Chondrocyte (in vitro differentiated cells): ENCODE results near the gene ZDHHC14. TPM values are rescaled to one million over a fixed set of nuclear protein-coding genes. Genes with fewer than 3 reads are reported as not detected.
"Not testable (repeated sequence)": the region's sequence is repeated elsewhere in the genome, so short reads cannot be mapped to it uniquely, and the experiment has no call there.

Experiments
- DNase-seq: peaks from one replicate; pipeline ENCODE4 v3.0.0; 2021; ENCODE audit warnings: mixed read lengths, low spot score
- H3K27ac Mint-ChIP-seq: one replicate; pipeline ENCODE4 v1.8.0; 2021; ENCODE audit warnings: mild to moderate bottlenecking, moderate library complexity, mixed read lengths; ENCODE audit not compliant: unreplicated experiment
- H3K27me3 Mint-ChIP-seq: 2 replicates; pipeline ENCODE4 v1.8.0; 2021; ENCODE audit warnings: low read depth, mixed read lengths
- H3K36me3 Mint-ChIP-seq: 2 replicates; pipeline ENCODE4 v1.8.0; 2021; ENCODE audit warnings: low read depth, mixed read lengths
- H3K4me1 Mint-ChIP-seq: 2 replicates; pipeline ENCODE4 v1.8.0; 2021; ENCODE audit warnings: low read depth, mild to moderate bottlenecking, mixed read lengths
- H3K4me3 Mint-ChIP-seq: one replicate; pipeline ENCODE4 v1.8.0; 2021; ENCODE audit warnings: mild to moderate bottlenecking, moderate library complexity, mixed read lengths; ENCODE audit not compliant: unreplicated experiment
- H3K9me3 Mint-ChIP-seq: 2 replicates; pipeline ENCODE4 v1.8.0; 2021; ENCODE audit warnings: low read depth, mixed read lengths
- long read RNA-seq: library from polyadenylated mRNA; stranded (forward); transcript quantifications from one replicate; pipeline ENCODE4 v2.0.0, GENCODE V29; 2021
- total RNA-seq: library from RNA; stranded (reverse); gene quantifications from 3 replicates; pipeline ENCODE4 v1.2.1, GENCODE V29; 2021
- TF ChIP-seq, protein P1 (sequence below): fragments of 200-600 bp; sonication (generic); IDR thresholded peaks from 2 replicates; pipeline ENCODE4 v1.5.0; 2021; ENCODE audit warnings: antibody characterized with exemption, mild to moderate bottlenecking, moderate library complexity

Gene ZDHHC14
- total RNA-seq: 8.4 to 10.9 TPM (median 8.6 TPM) in 3 replicates
- long read RNA-seq, full-length matches to known transcripts: 26 of 39 reads
- long read RNA-seq, partial matches to known transcripts: 0 of 39 reads
- long read RNA-seq, other reads (novel, unspliced or antisense): 13 of 39 reads

- no peaks in the 10 kb centered on the region for H3K27me3 Mint-ChIP-seq
- H3K27ac Mint-ChIP-seq: peak within 1 kb of the TSS; percentile 58
- H3K4me3 Mint-ChIP-seq: peak within 1 kb of the TSS; percentile 81
- peaks cover 19% of the 10 kb centered on the region for H3K4me1 Mint-ChIP-seq
- peak; percentile 97 for DNase-seq
- TF ChIP-seq, protein P1, sequence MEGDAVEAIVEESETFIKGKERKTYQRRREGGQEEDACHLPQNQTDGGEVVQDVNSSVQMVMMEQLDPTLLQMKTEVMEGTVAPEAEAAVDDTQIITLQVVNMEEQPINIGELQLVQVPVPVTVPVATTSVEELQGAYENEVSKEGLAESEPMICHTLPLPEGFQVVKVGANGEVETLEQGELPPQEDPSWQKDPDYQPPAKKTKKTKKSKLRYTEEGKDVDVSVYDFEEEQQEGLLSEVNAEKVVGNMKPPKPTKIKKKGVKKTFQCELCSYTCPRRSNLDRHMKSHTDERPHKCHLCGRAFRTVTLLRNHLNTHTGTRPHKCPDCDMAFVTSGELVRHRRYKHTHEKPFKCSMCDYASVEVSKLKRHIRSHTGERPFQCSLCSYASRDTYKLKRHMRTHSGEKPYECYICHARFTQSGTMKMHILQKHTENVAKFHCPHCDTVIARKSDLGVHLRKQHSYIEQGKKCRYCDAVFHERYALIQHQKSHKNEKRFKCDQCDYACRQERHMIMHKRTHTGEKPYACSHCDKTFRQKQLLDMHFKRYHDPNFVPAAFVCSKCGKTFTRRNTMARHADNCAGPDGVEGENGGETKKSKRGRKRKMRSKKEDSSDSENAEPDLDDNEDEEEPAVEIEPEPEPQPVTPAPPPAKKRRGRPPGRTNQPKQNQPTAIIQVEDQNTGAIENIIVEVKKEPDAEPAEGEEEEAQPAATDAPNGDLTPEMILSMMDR: peak; percentile 8
- no peaks in the 10 kb centered on the region for H3K36me3 Mint-ChIP-seq
- no peaks in the 10 kb centered on the region for H3K9me3 Mint-ChIP-seq
Observed at GRCh38 chr6:157380779-157381561, at the start of gene ZDHHC14. TSS of gene ZDHHC14 (plus strand) at chr6:157381190.

DNA sequence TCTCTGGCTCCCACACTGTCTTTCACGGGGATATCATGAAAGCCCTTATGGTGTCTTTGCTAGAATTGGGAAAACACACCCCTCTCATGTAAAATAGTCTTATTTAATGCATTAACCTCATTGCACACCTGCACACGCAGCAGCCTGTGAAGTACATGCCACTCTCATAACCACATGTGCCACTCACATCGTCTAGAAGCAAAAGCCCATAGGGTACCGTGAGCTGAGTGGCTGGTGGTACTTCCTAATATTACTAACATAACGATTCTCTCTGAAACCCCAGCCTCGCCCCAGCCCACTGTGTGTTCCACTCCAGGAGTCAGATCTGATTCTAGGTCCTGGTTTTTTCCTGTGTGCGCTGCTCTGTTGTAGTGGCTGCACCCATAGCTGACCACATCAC, 48.2 kb upstream of the ZDHHC14 start:
- Mint-ChIP-seq H3K27ac (no peak overlapping the region), H3K4me3 (no peak overlapping the region), H3K27me3 (peaks cover 25% of the 10 kb centered on the region), H3K4me1 (no peaks in the 10 kb centered on the region), H3K36me3 (no peaks in the 10 kb centered on the region), H3K9me3 (no peaks in the 10 kb centered on the region)
- no peak for DNase-seq
- TF ChIP-seq, protein P1: no peak

DNA sequence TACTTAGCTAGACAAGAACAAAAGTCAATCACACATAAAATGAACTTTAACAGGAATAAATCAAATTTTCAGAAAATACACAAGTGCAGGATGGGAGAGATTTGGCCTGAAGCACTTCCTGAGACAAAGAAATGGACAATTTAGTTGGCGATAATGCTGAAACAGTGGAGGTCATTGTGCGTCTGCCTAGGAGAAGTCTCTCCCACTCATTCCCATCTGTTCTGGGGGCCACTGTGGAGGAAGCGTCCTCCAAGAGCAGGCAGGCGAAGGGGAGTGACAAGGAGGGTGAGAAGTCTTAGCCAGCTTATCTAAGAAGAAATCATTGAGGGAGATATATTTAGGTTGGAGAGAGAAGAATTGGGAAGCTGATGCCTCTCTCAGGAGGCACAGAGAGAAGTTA, 47.5 kb upstream of the ZDHHC14 start:
- no peak for DNase-seq
- Mint-ChIP-seq H3K27ac (no peak overlapping the region), H3K4me1 (no peaks in the 10 kb centered on the region), H3K27me3 (peaks cover 25% of the 10 kb centered on the region), H3K9me3 (no peaks in the 10 kb centered on the region), H3K4me3 (no peak overlapping the region), H3K36me3 (no peaks in the 10 kb centered on the region)
- TF ChIP-seq, protein P1: no peak

- Mint-ChIP-seq H3K9me3 (no peaks in the 10 kb centered on the region), H3K36me3 (no peaks in the 10 kb centered on the region), H3K27me3 (peaks cover 25% of the 10 kb centered on the region), H3K4me3 (no peak overlapping the region), H3K4me1 (no peaks in the 10 kb centered on the region), H3K27ac (no peak overlapping the region)
- no peak for DNase-seq
- TF ChIP-seq, protein P1: no peak
Observed at GRCh38 chr6:157333956-157334355, 47.0 kb upstream of the ZDHHC14 start.

GRCh38 chr6:157335829-157336228, 45.2 kb upstream of the ZDHHC14 start:
- Mint-ChIP-seq H3K27me3 (peaks cover 21% of the 10 kb centered on the region), H3K27ac (no peak overlapping the region), H3K4me1 (no peaks in the 10 kb centered on the region), H3K4me3 (no peak overlapping the region), H3K9me3 (no peaks in the 10 kb centered on the region), H3K36me3 (no peaks in the 10 kb centered on the region)
- TF ChIP-seq, protein P1: no peak
- no peak for DNase-seq

GRCh38 chr6:157337276-157337675, 43.7 kb upstream of the ZDHHC14 start:
- not testable (repeated sequence) for DNase-seq, H3K4me1 Mint-ChIP-seq, H3K4me3 Mint-ChIP-seq, H3K9me3 Mint-ChIP-seq, H3K36me3 Mint-ChIP-seq, H3K27ac Mint-ChIP-seq
- H3K27me3 Mint-ChIP-seq: peaks cover 32% of the 10 kb centered on the region
